Kidney (tissue), 14 donors: ENCODE results near the gene PCDH15. TPM values are rescaled to one million over a fixed set of nuclear protein-coding genes. Genes with fewer than 3 reads are reported as not detected.

Source experiments
- DNase-seq, 5 donors: peaks; one replicate each; pipeline ENCODE4 v3.0.0-alpha.2; 2013 to 2020
- FAIRE-seq: peaks from 2 replicates; lab custom pipeline; 2012; peaks lifted over from hg19 to GRCh38; lab: Jason Lieb, UNC
- H3K27ac ChIP-seq, 2 donors: one replicate each; pipeline ENCODE4 v1.7.0; 2013; ENCODE audit warnings: low read depth in 2 of 2, low read length in 2 of 2, inconsistent platforms in 1 of 2
- H3K27me3 ChIP-seq: one replicate; pipeline ENCODE4 v1.7.1; 2013; ENCODE audit warnings: low read length, inconsistent platforms; ENCODE audit not compliant: control insufficient read depth, insufficient read depth
- H3K36me3 ChIP-seq, 3 donors: one replicate each; pipeline versions ENCODE4 v1.7.0 to v1.7.1; 2013; ENCODE audit warnings: low read length in 3 of 3, control low read depth in 1 of 3, inconsistent platforms in 1 of 3; ENCODE audit not compliant: insufficient read depth in 3 of 3, control insufficient read depth in 2 of 3
- H3K4me1 ChIP-seq, 3 donors: one replicate each; pipeline versions ENCODE4 v1.7.0 to v1.7.1; 2013; ENCODE audit warnings: low read length in 3 of 3, inconsistent platforms in 1 of 3, low read depth in 1 of 3; ENCODE audit not compliant: control insufficient read depth in 2 of 3, insufficient read depth in 2 of 3
- H3K4me3 ChIP-seq, 3 donors: one replicate each; pipeline versions ENCODE4 v1.7.0 to v1.8.1; 2013; ENCODE audit warnings: low read length in 3 of 3, control low read depth in 1 of 3, inconsistent platforms in 1 of 3
- H3K9ac ChIP-seq, 3 donors: one replicate each; pipeline versions ENCODE4 v1.7.0 to v1.7.1; 2013; ENCODE audit warnings: low read length in 3 of 3, control low read depth in 1 of 3, inconsistent platforms in 1 of 3
- H3K9me3 ChIP-seq, 3 donors: one replicate each; pipeline versions ENCODE4 v1.7.0 to v1.7.1; 2013; ENCODE audit warnings: low read length in 3 of 3, control low read depth in 1 of 3, inconsistent platforms in 1 of 3; ENCODE audit not compliant: control insufficient read depth in 2 of 3, insufficient read depth in 1 of 3
- intact Hi-C: fragments of 100-400 bp; cut with DNase I; formaldehyde crosslinking; loops from one replicate; pipeline ENCODE4 v1.11.1; 2022
- polyA plus RNA-seq: library from polyadenylated mRNA; stranded (reverse); fragments of 350-450 nt; fragmentation: Illumina TruSeq; extraction: RNeasy Lipid Tissue Mini Kit (QIAGEN cat#74804); gene quantifications from one replicate; pipeline ENCODE4 v1.2.3, GENCODE V29; 2014; ENCODE audit warnings: low read depth, low replicate concordance; ENCODE audit not compliant: insufficient read depth
- total RNA-seq: library from RNA; stranded (reverse); fragmentation: NEBNext Ultra II Directional; extraction: Animal tissue kit (Norgen Biotek cat#: 25700); gene quantifications from one replicate; pipeline ENCODE4 v1.2.1, GENCODE V29; 2021
- TF ChIP-seq, protein P1 (sequence below): IDR thresholded peaks from 3 replicates; pipeline ENCODE4 v1.5.1; 2012; ENCODE audit warnings: mild to moderate bottlenecking, moderate library complexity, borderline replicate concordance; ENCODE audit not compliant: insufficient read depth; ENCODE audit errors: extremely low read depth
- donor health status: control.
- donor health status: control.
- donor health status: control.
- donor health status: control.
- donor health status: control.
- donor health status: DM: yes; HTN: yes; CAD: no.
- donor health status: Normal renal cell carcinoma (clear cell type).

Gene PCDH15
- total and polyA plus RNA-seq, 2 donors from 2014 or later = 1.5 TPM; not detected in 1

- TF ChIP-seq, protein P1, sequence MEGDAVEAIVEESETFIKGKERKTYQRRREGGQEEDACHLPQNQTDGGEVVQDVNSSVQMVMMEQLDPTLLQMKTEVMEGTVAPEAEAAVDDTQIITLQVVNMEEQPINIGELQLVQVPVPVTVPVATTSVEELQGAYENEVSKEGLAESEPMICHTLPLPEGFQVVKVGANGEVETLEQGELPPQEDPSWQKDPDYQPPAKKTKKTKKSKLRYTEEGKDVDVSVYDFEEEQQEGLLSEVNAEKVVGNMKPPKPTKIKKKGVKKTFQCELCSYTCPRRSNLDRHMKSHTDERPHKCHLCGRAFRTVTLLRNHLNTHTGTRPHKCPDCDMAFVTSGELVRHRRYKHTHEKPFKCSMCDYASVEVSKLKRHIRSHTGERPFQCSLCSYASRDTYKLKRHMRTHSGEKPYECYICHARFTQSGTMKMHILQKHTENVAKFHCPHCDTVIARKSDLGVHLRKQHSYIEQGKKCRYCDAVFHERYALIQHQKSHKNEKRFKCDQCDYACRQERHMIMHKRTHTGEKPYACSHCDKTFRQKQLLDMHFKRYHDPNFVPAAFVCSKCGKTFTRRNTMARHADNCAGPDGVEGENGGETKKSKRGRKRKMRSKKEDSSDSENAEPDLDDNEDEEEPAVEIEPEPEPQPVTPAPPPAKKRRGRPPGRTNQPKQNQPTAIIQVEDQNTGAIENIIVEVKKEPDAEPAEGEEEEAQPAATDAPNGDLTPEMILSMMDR = no peak
- no peak overlapping the region for H3K4me3 ChIP-seq
- no peaks in the 10 kb centered on the region for H3K27me3 ChIP-seq
- no peaks in the 10 kb centered on the region for H3K36me3 ChIP-seq
- no peak overlapping the region for H3K27ac ChIP-seq
- no peaks in the 10 kb centered on the region for H3K9me3 ChIP-seq
- intact Hi-C loops = no loop called here
- no peaks in the 10 kb centered on the region for H3K4me1 ChIP-seq
- FAIRE-seq (no peak), DNase-seq (no peak)
- no peak overlapping the region for H3K9ac ChIP-seq
These were observed 315.1 kb downstream of the PCDH15 start for GRCh38 chr10:54485971-54486370.

DNA sequence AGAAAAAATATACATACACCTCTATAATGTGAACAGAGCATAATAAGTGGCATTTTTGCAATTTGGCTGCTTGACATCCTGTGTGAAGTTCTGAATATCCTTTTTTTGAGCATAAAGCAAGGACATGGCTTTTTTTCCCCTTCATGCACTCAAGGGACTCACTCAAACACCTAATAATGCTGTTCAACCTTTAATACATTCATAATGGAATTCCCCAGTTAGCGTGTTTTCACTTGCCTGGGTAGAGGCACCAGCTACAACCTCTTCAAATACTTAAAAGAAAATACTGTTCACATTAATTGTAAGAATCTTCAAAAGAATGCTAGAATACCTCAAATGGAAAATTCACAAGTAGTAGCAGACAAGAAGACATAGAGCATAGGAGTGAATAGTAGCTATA is 316.8 kb downstream of the PCDH15 start:
- H3K9ac ChIP-seq = no peak overlapping the region
- FAIRE-seq (no peak), DNase-seq (no peak)
- no peaks in the 10 kb centered on the region for H3K9me3 ChIP-seq
- H3K4me3 ChIP-seq = no peak overlapping the region
- H3K36me3 ChIP-seq = no peaks in the 10 kb centered on the region
- no peak overlapping the region for H3K27ac ChIP-seq
- intact Hi-C loops = no loop called here
- no peaks in the 10 kb centered on the region for H3K4me1 ChIP-seq
- no peaks in the 10 kb centered on the region for H3K27me3 ChIP-seq
- TF ChIP-seq, protein P1 = no peak

DNA sequence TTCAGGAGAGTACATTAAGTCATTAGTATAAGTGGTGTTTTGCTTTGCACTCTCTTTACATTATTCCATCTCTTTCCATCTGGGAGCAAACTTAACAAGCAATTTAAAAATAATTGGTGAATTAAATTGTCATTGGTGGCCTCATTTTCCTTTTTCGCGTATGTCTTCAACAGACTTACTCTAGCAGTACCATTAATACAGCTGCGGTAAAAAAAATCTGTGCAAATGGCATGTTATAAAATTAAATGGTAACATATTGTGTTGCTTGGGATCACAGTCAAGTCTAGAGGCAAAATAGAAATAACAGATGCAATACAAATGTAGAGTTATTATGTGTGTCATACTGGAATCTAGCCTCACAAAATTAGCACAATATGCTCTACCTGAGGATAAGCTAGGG is 322.4 kb downstream of the PCDH15 start:
- no peak overlapping the region for H3K27ac ChIP-seq
- no peaks in the 10 kb centered on the region for H3K27me3 ChIP-seq
- TF ChIP-seq, protein P1 = no peak
- no peak overlapping the region for H3K4me3 ChIP-seq
- H3K4me1 ChIP-seq = no peaks in the 10 kb centered on the region
- H3K9me3 ChIP-seq = no peaks in the 10 kb centered on the region
- intact Hi-C loops = no loop called here
- H3K9ac ChIP-seq = no peak overlapping the region
- DNase-seq (no peak), FAIRE-seq (no peak)
- H3K36me3 ChIP-seq = no peaks in the 10 kb centered on the region

DNA sequence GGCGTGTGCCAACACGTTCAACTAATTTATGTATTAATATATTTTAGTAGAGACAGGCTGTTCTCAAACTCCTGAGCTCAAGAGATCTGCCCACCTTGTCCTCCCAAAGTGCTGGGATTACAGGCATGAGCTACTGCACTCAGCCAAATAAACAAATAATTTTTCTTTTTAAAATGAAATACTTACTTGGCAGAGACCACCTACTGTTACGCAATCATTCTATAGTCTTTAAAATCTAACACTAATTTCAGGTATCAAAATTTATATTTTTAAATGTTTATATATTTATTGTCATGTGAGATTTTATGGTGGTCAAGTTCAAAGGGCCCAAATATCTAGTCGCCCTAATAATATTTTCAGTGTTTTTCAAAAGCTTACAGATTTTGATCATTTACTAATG is 323.3 kb downstream of the PCDH15 start:
- H3K27ac ChIP-seq = no peak overlapping the region
- no peak for FAIRE-seq
- H3K27me3 ChIP-seq = no peaks in the 10 kb centered on the region
- no peaks in the 10 kb centered on the region for H3K4me1 ChIP-seq
- H3K9ac ChIP-seq = no peak overlapping the region
- TF ChIP-seq, protein P1 = no peak
- DNase-seq = no peak
- no peak overlapping the region for H3K4me3 ChIP-seq
- H3K9me3 ChIP-seq = no peaks in the 10 kb centered on the region
- intact Hi-C loops = no loop called here
- no peaks in the 10 kb centered on the region for H3K36me3 ChIP-seq
